Testis (tissue), 3 donors: ENCODE measurements around the gene GPC3. TPM values are rescaled to one million over a fixed set of nuclear protein-coding genes. Genes with fewer than 3 reads are reported as not detected.

Source experiments
- DNase-seq: peaks from one replicate; pipeline ENCODE4 v3.0.0-alpha.2; 2019
- H3K27ac ChIP-seq, 2 donors: fragments of 200-600 bp; sonication (generic); one replicate each; pipeline ENCODE4 v1.5.1; 2019
- H3K27me3 ChIP-seq: fragments of 200-600 bp; sonication (generic); one replicate; pipeline ENCODE4 v1.5.1; 2019
- H3K36me3 ChIP-seq: fragments of 200-600 bp; sonication (generic); one replicate; pipeline ENCODE4 v1.5.1; 2017; ENCODE audit warnings: low read depth; ENCODE audit errors: missing control alignments
- H3K4me1 ChIP-seq: fragments of 200-600 bp; sonication (generic); one replicate; pipeline ENCODE4 v1.5.1; 2019
- H3K4me3 ChIP-seq, 2 donors: fragments of 200-600 bp; sonication (generic); one replicate each; pipeline ENCODE4 v1.5.1; 2017 to 2019
- H3K9me3 ChIP-seq: fragments of 200-600 bp; sonication (generic); one replicate; pipeline ENCODE4 v1.5.1; 2017
- POLR2A ChIP-seq: fragments of 450-650 bp; IDR thresholded peaks from one replicate; pipeline ENCODE4 v1.6.1; 2017; ENCODE audit warnings: antibody characterized with exemption, mild to moderate bottlenecking, moderate library complexity
- WGBS, 2 donors: methylation state at CpG; one replicate each; pipeline ENCODE4 v1.1.5; 2018; 5-methylcytosine and 5-hydroxymethylcytosine counted together
- intact Hi-C: fragments of 100-400 bp; cut with DNase I; formaldehyde crosslinking; loops from one replicate; pipeline ENCODE4 v1.15.1; 2023; ENCODE audit warnings: low total_unique reads
- polyA plus RNA-seq: library from polyadenylated mRNA; stranded (reverse); fragments of 350-450 nt; fragmentation: Illumina TruSeq; extraction: RNeasy Lipid Tissue Mini Kit (QIAGEN cat#74804); gene quantifications from one replicate; pipeline ENCODE4 v1.2.3, GENCODE V29; 2014; ENCODE audit warnings: low read depth, low replicate concordance; ENCODE audit not compliant: insufficient read depth
- small RNA-seq, 2 donors: library from RNA; depleted of rRNA; stranded (forward); fragments of <200 nt; gene quantifications; one replicate each; pipeline ENCODE3, GENCODE V24; 2016
- total RNA-seq, 2 donors: library from RNA; depleted of rRNA; stranded (reverse); fragments of >200 nt; gene quantifications; one replicate each; pipeline ENCODE4 v1.2.3, GENCODE V29; 2016
- TF ChIP-seq, protein P1 (sequence below), 3 experiments: fragments of 450-650 bp in 2 of 3; fragments of 200-600 bp in 1 of 3; sonication (generic) in 1 of 3; IDR thresholded peaks; one replicate each; pipeline ENCODE4 v1.5.1; 2016 to 2019; ENCODE audit warnings: antibody characterized with exemption in 3 of 3, mild to moderate bottlenecking in 2 of 3, moderate library complexity in 1 of 3

Gene GPC3
- total and polyA plus RNA-seq, 3 donors from 2014 or later = 4.9 to 12.9 (median 5.4) TPM

DNA sequence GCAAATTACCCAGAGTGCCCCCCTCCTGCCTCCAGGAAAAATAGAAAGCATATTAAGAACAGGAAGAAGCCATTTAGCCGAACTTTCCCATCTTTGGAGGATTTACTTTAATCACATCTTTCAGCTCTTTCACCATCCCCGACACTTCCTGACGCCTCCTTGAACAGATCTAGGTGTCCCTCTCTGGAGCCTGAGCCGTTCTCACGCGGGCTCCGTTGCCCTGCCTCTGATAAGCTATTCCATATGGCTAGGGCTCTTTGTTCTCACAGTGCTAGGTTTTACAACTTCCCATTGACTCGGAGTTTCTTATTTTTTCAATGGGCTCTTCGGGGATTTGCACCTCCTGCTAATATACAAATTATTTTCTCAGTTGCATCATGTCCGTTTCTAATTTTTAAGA, 488.0 kb downstream of the GPC3 start:
- no peak overlapping the region for H3K27ac ChIP-seq
- H3K36me3 ChIP-seq = no peaks in the 10 kb centered on the region
- H3K4me3 ChIP-seq = no peak overlapping the region
- 29 to 36% methylated on average over 10 of the region's 10 CpGs for WGBS, 2 donors
- intact Hi-C loops = no loop called here
- no peak for TF ChIP-seq POLR2A
- TF ChIP-seq, protein P1, sequence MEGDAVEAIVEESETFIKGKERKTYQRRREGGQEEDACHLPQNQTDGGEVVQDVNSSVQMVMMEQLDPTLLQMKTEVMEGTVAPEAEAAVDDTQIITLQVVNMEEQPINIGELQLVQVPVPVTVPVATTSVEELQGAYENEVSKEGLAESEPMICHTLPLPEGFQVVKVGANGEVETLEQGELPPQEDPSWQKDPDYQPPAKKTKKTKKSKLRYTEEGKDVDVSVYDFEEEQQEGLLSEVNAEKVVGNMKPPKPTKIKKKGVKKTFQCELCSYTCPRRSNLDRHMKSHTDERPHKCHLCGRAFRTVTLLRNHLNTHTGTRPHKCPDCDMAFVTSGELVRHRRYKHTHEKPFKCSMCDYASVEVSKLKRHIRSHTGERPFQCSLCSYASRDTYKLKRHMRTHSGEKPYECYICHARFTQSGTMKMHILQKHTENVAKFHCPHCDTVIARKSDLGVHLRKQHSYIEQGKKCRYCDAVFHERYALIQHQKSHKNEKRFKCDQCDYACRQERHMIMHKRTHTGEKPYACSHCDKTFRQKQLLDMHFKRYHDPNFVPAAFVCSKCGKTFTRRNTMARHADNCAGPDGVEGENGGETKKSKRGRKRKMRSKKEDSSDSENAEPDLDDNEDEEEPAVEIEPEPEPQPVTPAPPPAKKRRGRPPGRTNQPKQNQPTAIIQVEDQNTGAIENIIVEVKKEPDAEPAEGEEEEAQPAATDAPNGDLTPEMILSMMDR (IDR thresholded peaks at IDR 0.05) = no peak
- H3K27me3 ChIP-seq = no peaks in the 10 kb centered on the region
- H3K4me1 ChIP-seq = no peaks in the 10 kb centered on the region
- no peak for DNase-seq
- H3K9me3 ChIP-seq = no peaks in the 10 kb centered on the region

DNA sequence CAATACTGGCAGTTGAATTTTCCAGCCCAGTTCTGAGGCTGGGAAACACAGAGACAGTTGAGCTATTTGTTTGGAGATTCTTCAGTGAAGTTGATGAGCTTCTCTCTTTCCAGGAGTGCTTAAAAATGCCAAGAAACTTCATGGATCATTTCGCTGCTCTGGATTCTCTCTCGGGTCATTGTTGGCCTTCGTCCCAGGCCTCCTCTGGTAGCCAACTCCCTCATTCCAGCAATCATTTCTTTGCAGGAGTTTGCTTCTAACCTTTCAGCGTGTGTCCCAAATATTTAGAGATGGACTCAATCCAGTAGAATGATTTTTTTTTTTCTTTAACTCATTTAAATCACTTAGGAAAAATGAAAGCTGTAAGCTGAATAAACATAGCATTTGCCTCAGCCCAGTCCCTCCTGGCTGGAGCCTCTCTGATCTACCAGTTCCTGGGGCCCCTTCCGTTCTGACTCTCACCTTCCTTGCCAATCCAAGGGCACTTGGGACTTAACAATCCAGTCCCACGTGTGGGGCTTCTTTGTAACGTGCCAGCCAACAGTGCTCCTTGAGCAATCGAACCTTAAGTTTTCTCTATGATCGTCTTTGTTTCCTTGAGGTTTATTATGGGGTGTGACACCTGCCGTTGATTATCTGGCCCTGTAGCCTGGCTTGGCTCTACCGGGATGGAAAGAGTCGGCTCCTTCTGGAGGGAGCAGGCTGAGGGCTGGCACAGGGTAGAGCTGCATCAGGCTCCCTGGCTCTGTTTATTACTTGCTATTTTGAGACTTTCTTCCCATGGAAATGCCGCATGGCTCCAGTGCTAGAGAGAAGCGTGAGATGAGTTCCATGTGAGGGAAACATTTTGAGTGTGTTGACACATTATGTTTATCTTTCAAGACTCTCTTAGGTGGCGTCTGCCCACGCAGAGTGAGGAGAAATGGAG, 489.7 kb downstream of the GPC3 start:
- Histone ChIP-seq H3K4me1 (no peaks in the 10 kb centered on the region), H3K36me3 (no peaks in the 10 kb centered on the region), H3K27me3 (no peaks in the 10 kb centered on the region), H3K4me3 (no peak overlapping the region), H3K27ac (no peak overlapping the region), H3K9me3 (no peaks in the 10 kb centered on the region)
- 44 to 46% methylated on average over 10 to 16 of the region's 16 CpGs for WGBS, 2 donors
- TF ChIP-seq, protein P1 (IDR thresholded peaks at IDR 0.05) = no peak
- no peak for TF ChIP-seq POLR2A
- intact Hi-C loops = no loop called here
- DNase-seq = peak; percentile 57

DNA sequence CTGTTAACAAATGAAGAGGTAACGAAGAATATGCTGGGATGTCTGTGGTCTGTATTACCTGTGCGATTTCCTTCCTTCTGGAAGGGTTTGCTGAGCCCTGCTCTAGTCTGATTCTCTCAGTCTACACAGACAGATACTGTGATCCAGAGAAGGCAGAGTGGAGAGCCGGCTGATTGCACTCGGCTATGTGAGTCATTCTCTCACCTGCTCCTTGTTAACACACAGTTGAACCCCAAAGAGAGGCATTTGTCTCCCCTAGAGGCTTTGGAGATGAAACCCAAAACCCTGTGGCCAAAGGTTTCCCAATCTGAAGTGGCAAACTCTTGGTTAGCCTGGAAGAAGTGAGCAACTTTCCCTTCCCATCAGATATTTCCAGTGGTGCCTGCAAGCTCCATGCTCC, 492.0 kb downstream of the GPC3 start:
- Histone ChIP-seq H3K4me3 (no peak overlapping the region), H3K9me3 (no peaks in the 10 kb centered on the region), H3K27ac (no peak overlapping the region), H3K27me3 (no peaks in the 10 kb centered on the region), H3K36me3 (no peaks in the 10 kb centered on the region), H3K4me1 (no peaks in the 10 kb centered on the region)
- TF ChIP-seq POLR2A = no peak
- TF ChIP-seq, protein P1 (IDR thresholded peaks at IDR 0.05) = no peak
- WGBS, 2 donors = 88 to 90% methylated on average over 2 to 4 of the region's 4 CpGs
- intact Hi-C loops = no loop called here
- DNase-seq = no peak

DNA sequence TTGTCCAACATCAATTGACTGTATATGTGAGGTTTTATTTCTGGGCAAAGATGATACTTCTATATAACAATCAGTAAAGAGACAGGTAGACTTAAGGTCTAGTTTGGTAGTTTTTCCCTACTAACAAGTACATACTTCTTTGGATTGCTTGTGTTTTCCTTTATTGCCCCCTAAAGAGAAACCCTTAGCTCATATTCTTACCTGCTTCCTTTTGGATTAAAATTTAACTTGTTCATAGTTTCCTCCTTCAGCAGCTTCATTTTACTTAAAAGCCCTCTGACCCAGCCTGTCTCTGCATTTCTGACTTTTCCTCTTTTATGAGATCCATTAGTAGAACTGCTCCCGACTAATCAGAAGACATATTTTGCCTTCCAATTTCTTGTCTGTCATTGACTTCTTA, 494.4 kb downstream of the GPC3 start:
- DNase-seq = no peak
- no peaks in the 10 kb centered on the region for H3K4me1 ChIP-seq
- H3K27ac ChIP-seq = no peak overlapping the region
- no peaks in the 10 kb centered on the region for H3K36me3 ChIP-seq
- TF ChIP-seq, protein P1 (IDR thresholded peaks at IDR 0.05) = no peak
- no peak for TF ChIP-seq POLR2A
- H3K4me3 ChIP-seq = no peak overlapping the region
- 82 to 92% methylated on average over 1 of the region's 1 CpG for WGBS, 2 donors
- intact Hi-C loops = no loop called here
- no peaks in the 10 kb centered on the region for H3K27me3 ChIP-seq
- no peaks in the 10 kb centered on the region for H3K9me3 ChIP-seq

Small RNAs within 50 kb of the gene (small RNA-seq; reads per million reads assigned to genes)
- gene RNU6-203P = 0 reads per million in 2 donors
